GM13977 (cell line): Measurements from ENCODE around the gene IL20.

Experiments
- DNase-seq: peaks from one replicate; pipeline ENCODE4 v3.0.0; 2012; ENCODE audit warnings: low spot score
- in situ Hi-C: fragments of 300-500 bp; cut with MboI; formaldehyde crosslinking; loops from one replicate; pipeline ENCODE4 v1.12.0; 2022; ENCODE audit warnings: low sequenced_read_pairs, low pct_unique_long_range_greater_than_20kb, mixed read lengths, inconsistent platforms; ENCODE audit not compliant: unreplicated experiment
- TF ChIP-seq, protein P1 (sequence below): IDR thresholded peaks from 2 replicates; pipeline ENCODE4 v1.5.1; 2012; ENCODE audit warnings: mild to moderate bottlenecking, control low read depth; ENCODE audit not compliant: insufficient read depth; ENCODE audit errors: extremely low read depth, missing control alignments

IL20 gene

DNA sequence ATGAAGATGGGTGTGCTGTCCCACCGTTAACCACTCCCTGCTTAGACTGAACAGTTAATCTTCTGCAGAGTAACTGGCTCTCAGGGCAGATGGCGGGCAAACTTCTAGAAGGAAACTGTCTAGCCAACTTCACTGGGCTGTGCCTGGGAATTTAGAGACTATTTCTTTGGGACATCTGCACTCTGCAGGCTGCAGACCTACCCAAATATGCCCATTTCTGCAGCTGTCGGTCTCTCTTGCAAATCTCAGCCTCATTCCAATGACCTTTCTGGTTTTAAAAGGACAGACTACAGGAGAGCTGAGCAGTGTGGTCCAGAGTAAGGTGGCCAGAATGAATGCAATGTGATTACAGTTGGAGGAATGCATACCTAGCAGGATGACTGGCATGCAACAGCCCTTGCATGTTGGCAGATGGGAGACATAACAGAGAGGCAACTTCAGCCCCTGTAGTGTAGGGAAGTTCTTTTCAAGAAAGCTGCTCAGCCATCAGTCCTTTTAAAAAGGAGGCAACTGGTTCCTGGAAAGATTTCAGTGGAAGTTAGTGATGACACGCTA lies 26.3 kb upstream of the IL20 start:
- in situ Hi-C loops = no loop called here
- no peak for DNase-seq
- TF ChIP-seq, protein P1, sequence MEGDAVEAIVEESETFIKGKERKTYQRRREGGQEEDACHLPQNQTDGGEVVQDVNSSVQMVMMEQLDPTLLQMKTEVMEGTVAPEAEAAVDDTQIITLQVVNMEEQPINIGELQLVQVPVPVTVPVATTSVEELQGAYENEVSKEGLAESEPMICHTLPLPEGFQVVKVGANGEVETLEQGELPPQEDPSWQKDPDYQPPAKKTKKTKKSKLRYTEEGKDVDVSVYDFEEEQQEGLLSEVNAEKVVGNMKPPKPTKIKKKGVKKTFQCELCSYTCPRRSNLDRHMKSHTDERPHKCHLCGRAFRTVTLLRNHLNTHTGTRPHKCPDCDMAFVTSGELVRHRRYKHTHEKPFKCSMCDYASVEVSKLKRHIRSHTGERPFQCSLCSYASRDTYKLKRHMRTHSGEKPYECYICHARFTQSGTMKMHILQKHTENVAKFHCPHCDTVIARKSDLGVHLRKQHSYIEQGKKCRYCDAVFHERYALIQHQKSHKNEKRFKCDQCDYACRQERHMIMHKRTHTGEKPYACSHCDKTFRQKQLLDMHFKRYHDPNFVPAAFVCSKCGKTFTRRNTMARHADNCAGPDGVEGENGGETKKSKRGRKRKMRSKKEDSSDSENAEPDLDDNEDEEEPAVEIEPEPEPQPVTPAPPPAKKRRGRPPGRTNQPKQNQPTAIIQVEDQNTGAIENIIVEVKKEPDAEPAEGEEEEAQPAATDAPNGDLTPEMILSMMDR = no peak

- in situ Hi-C loops = no loop called here
- TF ChIP-seq, protein P1 = no peak
- DNase-seq = no peak
Observed at GRCh38 chr1:206839857-206840256, 25.6 kb upstream of the IL20 start.

GRCh38 chr1:206841609-206842323 lies 23.7 kb upstream of the IL20 start:
- in situ Hi-C loops = no loop called here
- no peak for DNase-seq
- TF ChIP-seq, protein P1 = no peak

DNA sequence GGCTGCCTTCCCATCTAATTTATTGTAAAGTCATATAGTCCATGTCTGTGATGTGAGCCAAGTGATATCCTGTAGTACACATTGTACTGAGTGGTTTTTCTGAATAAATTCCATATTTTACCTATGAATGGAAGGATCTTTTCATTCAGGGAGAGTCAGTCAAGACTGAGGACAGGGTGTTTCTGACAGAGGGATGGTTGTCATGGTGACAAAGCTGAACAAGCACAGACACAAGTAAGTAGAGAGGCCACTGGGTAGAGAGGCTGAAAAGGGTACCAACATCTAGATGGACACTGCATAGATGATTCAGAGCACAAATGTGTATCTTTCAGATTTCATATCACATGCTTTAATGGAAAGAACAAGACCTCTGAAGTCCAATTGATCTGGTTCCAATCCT lies 22.6 kb upstream of the IL20 start:
- TF ChIP-seq, protein P1 = no peak
- DNase-seq = no peak
- in situ Hi-C loops = no loop called here

- in situ Hi-C loops = no loop called here
- TF ChIP-seq, protein P1 = no peak
- DNase-seq = no peak
Observed at GRCh38 chr1:206843626-206844025, 21.8 kb upstream of the IL20 start.

- in situ Hi-C loops = no loop called here
- TF ChIP-seq, protein P1 = no peak
- DNase-seq = no peak
Observed at GRCh38 chr1:206846487-206846886, 18.9 kb upstream of the IL20 start.
